ENCODE results near the gene HUNK.
"Not testable (repeated sequence)": the region's sequence is repeated elsewhere in the genome, so short reads cannot be mapped to it uniquely, and the experiment has no call there.

HUNK gene

GRCh38 chr21:31870472-31871193 is 2.2 kb upstream of the HUNK start:
- peak in 3 of 58 donors; percentile 10 to 50 (median 28) for DNase-seq

- not testable (repeated sequence) for DNase-seq
Measured at GRCh38 chr21:31871371-31871770, 1.4 kb upstream of the HUNK start.

- DNase-seq, result peak in 1 of 58 donors; percentile 36
Measured at GRCh38 chr21:31872072-31872451, 758 bp upstream of the HUNK start.

GRCh38 chr21:31873275-31873695 is 465 bp downstream of the HUNK start:
- DNase-seq, result peak in 3 of 58 donors; percentile 25 to 56 (median 37)

- peak in 17 of 58 donors; percentile 11 to 56 (median 23) for DNase-seq
Measured at GRCh38 chr21:31873696-31874599, 1.1 kb downstream of the HUNK start.

GRCh38 chr21:31874812-31875212 is 2.0 kb downstream of the HUNK start:
- DNase-seq, result peak in 7 of 58 donors; percentile 8 to 21 (median 15)

- DNase-seq, result peak in 16 of 58 donors; percentile 5 to 54 (median 34)
Measured at GRCh38 chr21:31875496-31876015, 2.7 kb downstream of the HUNK start.

GRCh38 chr21:31877463-31877957 is 4.7 kb downstream of the HUNK start:
- no peak for DNase-seq

GRCh38 chr21:31878831-31879230 is 6.0 kb downstream of the HUNK start:
- DNase-seq, result no peak

GRCh38 chr21:31879241-31879650 is 6.4 kb downstream of the HUNK start:
- peak in 1 of 58 donors; percentile 15 for DNase-seq

GRCh38 chr21:31879911-31880310 is 7.1 kb downstream of the HUNK start:
- DNase-seq, result no peak

- no peak for DNase-seq
Measured at GRCh38 chr21:31880816-31881215, 8.0 kb downstream of the HUNK start.

GRCh38 chr21:31882711-31883110 is 9.9 kb downstream of the HUNK start:
- DNase-seq, result peak in 1 of 58 donors; percentile 30

- DNase-seq, result no peak
Measured at GRCh38 chr21:31885146-31885545, 12.3 kb downstream of the HUNK start.

GRCh38 chr21:31886915-31887314 is 14.1 kb downstream of the HUNK start:
- DNase-seq, result no peak

GRCh38 chr21:31887391-31887841 is 14.6 kb downstream of the HUNK start:
- DNase-seq, result peak in 13 of 58 donors; percentile 5 to 44 (median 29)

GRCh38 chr21:31888936-31889371 is 16.1 kb downstream of the HUNK start:
- DNase-seq, result no peak

GRCh38 chr21:31889460-31889859 is 16.6 kb downstream of the HUNK start:
- DNase-seq, result no peak

- DNase-seq, result no peak
Measured at GRCh38 chr21:31892686-31893085, 19.9 kb downstream of the HUNK start.

- DNase-seq, result no peak
Measured at GRCh38 chr21:31893851-31894415, 21.1 kb downstream of the HUNK start.

GRCh38 chr21:31894457-31894856 is 21.6 kb downstream of the HUNK start:
- DNase-seq, result no peak

Data from anterior cingulate cortex (tissue), 58 donors.